NCI-H1105 (cell line): ENCODE results near the gene SLC28A2.
A peak's percentile ranks its signal among the peaks of the same experiment; 100 is the strongest.
"Not testable (repeated sequence)": the region's sequence is repeated elsewhere in the genome, so short reads cannot be mapped to it uniquely, and the experiment has no call there.

Experiments used
- DNase-seq: peaks from one replicate; lab custom pipeline; 2025; lab: John Stamatoyannopoulos, UW

The SLC28A2 gene

GRCh38 chr15:45263854-45264253 lies 11.8 kb downstream of the SLC28A2 start:
- DNase-seq: no peak

GRCh38 chr15:45265506-45265905 lies 13.5 kb downstream of the SLC28A2 start:
- DNase-seq: no peak

GRCh38 chr15:45268135-45268534 lies 16.1 kb downstream of the SLC28A2 start:
- DNase-seq: no peak

GRCh38 chr15:45274636-45275380 lies 22.8 kb downstream of the SLC28A2 start:
- DNase-seq: no peak

GRCh38 chr15:45276831-45277230 lies 24.8 kb downstream of the SLC28A2 start:
- DNase-seq: peak; percentile 19

- DNase-seq: peak; percentile 88
Measured at GRCh38 chr15:45279024-45279698, 27.1 kb downstream of the SLC28A2 start.

GRCh38 chr15:45285413-45285812 lies 33.4 kb downstream of the SLC28A2 start:
- DNase-seq: no peak

- no peak for DNase-seq
Measured at GRCh38 chr15:45287390-45287956, 35.4 kb downstream of the SLC28A2 start.

GRCh38 chr15:45288947-45289346 lies 36.9 kb downstream of the SLC28A2 start:
- no peak for DNase-seq

GRCh38 chr15:45291822-45292582 lies 40.0 kb downstream of the SLC28A2 start:
- no peak for DNase-seq

- DNase-seq: not testable (repeated sequence)
Measured at GRCh38 chr15:45293326-45293725, 41.3 kb downstream of the SLC28A2 start.

- not testable (repeated sequence) for DNase-seq
Measured at GRCh38 chr15:45298964-45299378, 46.9 kb downstream of the SLC28A2 start.

- DNase-seq: no peak
Measured at GRCh38 chr15:45304711-45305110, 52.7 kb downstream of the SLC28A2 start.

- DNase-seq: no peak
Measured at GRCh38 chr15:45306105-45306504, 54.1 kb downstream of the SLC28A2 start.

GRCh38 chr15:45307230-45307924 lies 55.3 kb downstream of the SLC28A2 start:
- DNase-seq: no peak

- not testable (repeated sequence) for DNase-seq
Measured at GRCh38 chr15:45314117-45314516, 62.1 kb downstream of the SLC28A2 start.

- DNase-seq: no peak
Measured at GRCh38 chr15:45314960-45315359, 62.9 kb downstream of the SLC28A2 start.

GRCh38 chr15:45319472-45320214 lies 67.6 kb downstream of the SLC28A2 start:
- DNase-seq: no peak

GRCh38 chr15:45320581-45321205 lies 68.7 kb downstream of the SLC28A2 start:
- DNase-seq: no peak

- no peak for DNase-seq
Measured at GRCh38 chr15:45326280-45326679, 74.2 kb downstream of the SLC28A2 start.

GRCh38 chr15:45326741-45327140 lies 74.7 kb downstream of the SLC28A2 start:
- DNase-seq: no peak
